ENCODE results near the gene POU3F2.

DNA sequence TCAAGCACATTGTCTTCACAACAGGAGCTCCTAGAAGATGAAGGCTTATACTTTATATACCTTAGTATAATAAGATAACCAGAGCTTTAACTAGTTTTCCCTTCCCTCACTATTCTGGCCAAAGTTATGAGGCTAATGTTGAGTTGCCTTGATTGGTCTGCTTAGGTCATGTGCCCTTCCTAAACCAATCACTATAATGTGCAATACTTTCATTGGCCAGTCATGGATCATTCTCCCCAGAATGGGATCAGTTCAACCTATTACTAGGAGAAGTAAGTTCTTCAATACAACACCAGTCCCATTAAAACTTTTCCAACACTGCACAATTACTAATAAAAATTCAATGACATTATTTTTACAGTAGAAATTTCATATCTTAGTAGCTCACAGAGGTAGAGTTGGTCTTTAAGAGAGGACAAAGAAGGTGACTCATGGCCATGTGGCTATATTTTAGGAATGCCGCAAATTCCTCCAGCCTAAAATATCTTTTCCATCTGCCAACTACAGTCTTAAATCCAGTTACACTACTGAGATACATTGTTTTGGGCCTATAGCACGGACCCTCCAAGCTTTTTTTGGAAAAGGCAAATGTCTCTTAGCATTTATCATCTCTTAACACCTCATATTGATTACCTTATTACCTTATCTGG lies 12.5 kb upstream of the POU3F2 start:
- TF ChIP-seq NFE2L1 (tag; IDR thresholded peaks at IDR 0.05; ENCODE audit: borderline replicate concordance, low read depth) (no peak), CBX5 (IDR thresholded peaks at IDR 0.05; ENCODE audit: borderline replicate concordance, low read depth) (no peak), HDAC2 (IDR thresholded peaks at IDR 0.05) (no peak), YY1 (IDR thresholded peaks at IDR 0.05; ENCODE audit: borderline replicate concordance in 1 of 3, control insufficient read depth in 1 of 3, extremely low read depth in 1 of 3, insufficient read depth in 3 of 3, insufficient read length in 1 of 3, insufficient replicate concordance in 2 of 3, low read depth in 1 of 3, low read length in 2 of 3) (no peak), ZBTB7A (IDR thresholded peaks at IDR 0.05; ENCODE audit: borderline replicate concordance, control insufficient read depth, low read depth, low read length) (no peak), ZNF165 (CRISPR knock-in tag; IDR thresholded peaks at IDR 0.05; ENCODE audit: borderline replicate concordance) (no peak)
- TF ChIP-seq, protein P1, sequence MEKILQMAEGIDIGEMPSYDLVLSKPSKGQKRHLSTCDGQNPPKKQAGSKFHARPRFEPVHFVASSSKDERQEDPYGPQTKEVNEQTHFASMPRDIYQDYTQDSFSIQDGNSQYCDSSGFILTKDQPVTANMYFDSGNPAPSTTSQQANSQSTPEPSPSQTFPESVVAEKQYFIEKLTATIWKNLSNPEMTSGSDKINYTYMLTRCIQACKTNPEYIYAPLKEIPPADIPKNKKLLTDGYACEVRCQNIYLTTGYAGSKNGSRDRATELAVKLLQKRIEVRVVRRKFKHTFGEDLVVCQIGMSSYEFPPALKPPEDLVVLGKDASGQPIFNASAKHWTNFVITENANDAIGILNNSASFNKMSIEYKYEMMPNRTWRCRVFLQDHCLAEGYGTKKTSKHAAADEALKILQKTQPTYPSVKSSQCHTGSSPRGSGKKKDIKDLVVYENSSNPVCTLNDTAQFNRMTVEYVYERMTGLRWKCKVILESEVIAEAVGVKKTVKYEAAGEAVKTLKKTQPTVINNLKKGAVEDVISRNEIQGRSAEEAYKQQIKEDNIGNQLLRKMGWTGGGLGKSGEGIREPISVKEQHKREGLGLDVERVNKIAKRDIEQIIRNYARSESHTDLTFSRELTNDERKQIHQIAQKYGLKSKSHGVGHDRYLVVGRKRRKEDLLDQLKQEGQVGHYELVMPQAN (IDR thresholded peaks at IDR 0.05; ENCODE audit: borderline replicate concordance): no peak
- TF ChIP-seq, protein P2, sequence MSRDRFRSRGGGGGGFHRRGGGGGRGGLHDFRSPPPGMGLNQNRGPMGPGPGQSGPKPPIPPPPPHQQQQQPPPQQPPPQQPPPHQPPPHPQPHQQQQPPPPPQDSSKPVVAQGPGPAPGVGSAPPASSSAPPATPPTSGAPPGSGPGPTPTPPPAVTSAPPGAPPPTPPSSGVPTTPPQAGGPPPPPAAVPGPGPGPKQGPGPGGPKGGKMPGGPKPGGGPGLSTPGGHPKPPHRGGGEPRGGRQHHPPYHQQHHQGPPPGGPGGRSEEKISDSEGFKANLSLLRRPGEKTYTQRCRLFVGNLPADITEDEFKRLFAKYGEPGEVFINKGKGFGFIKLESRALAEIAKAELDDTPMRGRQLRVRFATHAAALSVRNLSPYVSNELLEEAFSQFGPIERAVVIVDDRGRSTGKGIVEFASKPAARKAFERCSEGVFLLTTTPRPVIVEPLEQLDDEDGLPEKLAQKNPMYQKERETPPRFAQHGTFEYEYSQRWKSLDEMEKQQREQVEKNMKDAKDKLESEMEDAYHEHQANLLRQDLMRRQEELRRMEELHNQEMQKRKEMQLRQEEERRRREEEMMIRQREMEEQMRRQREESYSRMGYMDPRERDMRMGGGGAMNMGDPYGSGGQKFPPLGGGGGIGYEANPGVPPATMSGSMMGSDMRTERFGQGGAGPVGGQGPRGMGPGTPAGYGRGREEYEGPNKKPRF (IDR thresholded peaks at IDR 0.05; ENCODE audit: low read depth, low read length): no peak
